NCI-H748 (cell line): ENCODE measurements around the gene WDR48.
A peak's percentile ranks its signal among the peaks of the same experiment; 100 is the strongest.
"Not testable (repeated sequence)": the region's sequence is repeated elsewhere in the genome, so short reads cannot be mapped to it uniquely, and the experiment has no call there.

Source experiments
- DNase-seq: peaks from one replicate; lab custom pipeline; 2025; ENCODE audit not compliant: unreplicated experiment; lab: John Stamatoyannopoulos, UW

Gene WDR48

DNA sequence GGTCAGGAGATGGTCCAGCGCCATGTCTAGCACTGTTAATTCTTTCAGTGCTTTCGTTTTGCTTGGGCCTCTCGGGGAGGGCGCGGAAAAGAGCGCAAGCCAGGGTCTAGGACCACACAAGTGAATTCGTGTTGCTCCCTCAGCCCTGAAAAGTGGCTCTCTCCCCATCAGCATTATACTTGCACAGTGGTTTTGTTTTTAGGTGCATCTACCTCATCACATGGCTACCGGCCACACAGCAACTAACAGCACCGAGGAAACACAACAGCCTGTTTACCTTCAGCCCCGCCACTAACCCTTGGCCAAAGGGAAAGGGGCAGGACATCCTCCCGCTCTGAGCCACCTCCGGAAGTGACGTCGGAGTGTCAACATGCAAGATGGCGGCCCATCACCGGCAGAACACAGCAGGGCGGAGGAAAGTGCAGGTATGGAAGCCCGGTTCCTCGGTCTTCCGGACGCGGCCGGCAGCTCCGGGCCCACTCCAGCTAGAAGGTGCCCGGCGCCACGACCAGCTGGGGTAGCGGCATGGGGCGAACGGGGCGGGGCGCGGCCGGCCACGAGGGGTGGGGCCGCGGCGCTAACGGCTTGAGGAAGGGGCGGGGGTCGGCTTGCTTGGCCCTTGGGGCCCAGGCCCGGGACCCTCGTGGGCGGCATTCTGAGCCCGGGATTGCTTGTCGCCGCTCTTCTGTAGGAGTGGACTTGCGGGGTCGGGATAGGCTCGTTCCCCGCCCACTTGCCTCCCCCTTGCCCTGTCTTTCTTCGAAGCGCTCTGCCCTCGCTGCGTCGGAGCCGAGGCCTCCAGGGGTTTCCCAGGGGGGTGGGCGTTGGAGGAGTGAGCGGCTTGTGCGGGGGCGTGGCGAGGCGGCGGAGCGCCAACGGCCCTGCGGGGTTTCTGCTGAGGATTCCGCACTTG, at the start of gene WDR48, which contains the start of gene SCN11A:
Gene WDR48 (plus strand): TSS at position 368 of the 913 bp plus-strand sequence. CDS start 10 bp downstream, at position 378.
Gene SCN11A (minus strand): TSS at position 296 of the 913 bp plus-strand sequence. CDS start 101,582 bp downstream, outside the sequence.
- DNase-seq = peak; percentile 92

DNA sequence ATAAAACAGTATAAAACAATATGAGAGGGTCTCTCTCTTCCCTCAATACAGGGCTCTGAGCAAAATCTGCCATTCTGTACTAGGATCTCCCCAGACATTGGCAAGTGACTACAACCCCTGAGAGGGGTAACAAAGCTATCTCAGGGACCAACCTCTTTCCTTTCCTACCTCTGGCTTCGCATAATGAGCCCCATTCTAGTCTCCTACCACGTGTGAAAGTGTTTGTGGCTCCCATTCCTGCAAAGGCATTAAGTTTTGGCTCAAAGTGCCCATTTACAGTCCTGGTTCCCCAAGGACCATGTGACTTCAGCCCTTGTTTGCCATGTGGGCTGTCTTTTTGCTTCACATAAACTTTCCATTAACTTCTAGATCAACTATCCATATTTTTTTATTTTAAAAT, 46.5 kb upstream of the WDR48 start:
- no peak for DNase-seq

DNA sequence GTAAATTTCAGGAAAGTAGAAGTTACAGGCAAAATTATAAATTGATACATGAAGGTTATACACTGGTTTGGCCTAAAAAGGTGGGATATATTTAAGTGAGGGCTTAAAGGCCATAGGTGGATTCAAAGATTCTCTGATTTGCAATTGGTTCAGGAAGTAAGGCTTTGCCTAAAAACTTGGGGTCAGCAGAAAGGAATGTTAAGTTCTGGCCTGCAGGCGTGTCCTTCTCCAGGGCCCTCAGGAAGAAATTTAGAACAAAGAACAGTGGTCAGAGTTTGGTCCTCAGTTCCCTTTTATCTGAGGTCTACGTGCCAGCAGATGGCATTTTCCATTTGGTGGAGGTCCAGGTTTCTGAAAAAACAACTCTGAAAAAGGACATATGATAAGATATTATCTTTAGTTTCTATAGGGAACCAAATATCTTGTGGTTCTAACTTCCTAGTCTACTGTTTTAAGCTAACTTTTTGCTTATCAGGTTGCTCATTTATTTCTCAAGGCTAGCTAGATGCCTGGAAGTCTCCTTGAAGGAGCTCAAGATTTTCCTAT, 40.6 kb upstream of the WDR48 start:
- DNase-seq = no peak

GRCh38 chr3:39013289-39013688, 38.5 kb upstream of the WDR48 start:
- DNase-seq = no peak

DNA sequence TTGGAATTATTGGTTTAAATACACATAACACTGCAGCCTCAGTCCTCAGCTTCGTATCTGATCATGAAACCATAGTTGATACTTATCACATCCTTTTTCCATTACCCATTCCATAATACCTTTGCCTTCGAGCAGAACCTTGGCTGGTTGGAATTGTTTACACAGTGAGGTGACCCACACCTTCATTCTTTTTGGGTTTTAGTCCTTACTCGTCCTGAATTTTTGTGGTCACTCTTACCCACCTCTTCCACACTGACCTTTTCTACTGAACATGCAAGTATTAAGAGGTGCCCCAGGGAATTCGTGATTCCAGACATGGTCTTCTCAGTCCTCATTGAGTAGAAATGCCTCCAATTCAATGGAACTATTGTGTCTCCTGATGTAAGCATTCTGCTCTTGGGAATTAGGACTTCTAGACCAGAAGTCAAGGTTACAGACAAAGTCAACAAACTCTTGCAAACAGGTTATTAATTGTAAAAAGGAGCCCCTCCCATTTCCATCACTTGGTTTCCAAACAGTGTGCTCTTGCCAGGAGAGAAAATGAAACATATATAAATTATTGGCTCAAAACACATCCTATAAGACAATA, 37.8 kb upstream of the WDR48 start:
- DNase-seq = no peak

DNA sequence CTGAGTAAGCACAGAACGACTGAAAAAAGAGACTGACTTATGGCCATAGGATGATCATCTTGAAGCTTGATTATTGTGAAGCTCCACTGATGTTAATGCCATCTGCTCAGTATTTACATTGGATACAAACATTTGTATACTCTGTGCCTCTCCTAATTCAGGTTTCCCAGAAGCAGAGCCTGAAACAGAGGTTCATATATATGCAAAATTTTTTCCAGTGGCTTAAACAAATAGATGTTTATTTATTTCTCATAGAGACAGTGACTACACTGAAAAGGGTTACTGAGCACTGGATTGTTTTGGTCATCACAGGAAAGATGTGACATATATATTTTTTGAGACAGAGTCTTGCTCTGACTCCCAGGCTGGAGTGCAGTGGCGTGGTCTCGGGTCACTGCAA, 36.4 kb upstream of the WDR48 start:
- no peak for DNase-seq

DNA sequence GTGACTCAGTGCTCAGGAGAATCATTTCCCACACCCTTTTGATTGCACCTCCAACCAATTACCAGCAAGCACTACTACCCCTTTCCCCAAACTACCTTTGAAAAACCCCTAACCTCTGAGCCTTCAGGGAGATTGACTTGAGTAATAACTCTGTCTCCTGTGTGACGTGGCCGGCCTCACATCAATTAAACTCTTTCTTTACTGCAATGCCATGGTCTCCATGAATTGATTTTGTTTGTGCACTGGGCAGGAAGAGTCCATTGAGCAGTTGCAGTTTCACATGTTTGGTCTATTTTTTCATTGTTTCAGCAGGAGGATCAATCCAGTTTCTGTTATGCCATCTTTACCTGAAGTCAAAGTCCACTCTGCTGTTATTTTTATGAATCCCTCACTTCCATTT, 32.5 kb upstream of the WDR48 start:
- no peak for DNase-seq

GRCh38 chr3:39021029-39021428, 30.8 kb upstream of the WDR48 start:
- DNase-seq = no peak

- DNase-seq = no peak
Observed at GRCh38 chr3:39021465-39022285, 30.1 kb upstream of the WDR48 start.

DNA sequence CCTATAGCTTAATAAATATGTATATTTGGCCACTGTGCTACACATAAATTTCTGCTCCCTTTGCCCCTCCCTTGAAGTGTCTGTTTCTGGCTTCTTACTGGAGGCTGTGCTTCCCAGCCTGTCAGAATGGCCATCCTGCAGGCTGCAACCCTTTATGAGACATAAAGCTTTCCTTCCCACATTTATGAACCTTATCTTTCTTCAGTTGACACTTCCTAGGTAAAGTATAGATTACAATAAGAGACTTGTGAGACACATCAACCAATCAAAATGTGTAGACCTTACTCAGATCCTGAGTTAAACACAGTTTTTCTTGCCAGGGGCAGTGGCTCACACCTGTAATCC, 29.6 kb upstream of the WDR48 start:
- no peak for DNase-seq

- DNase-seq = no peak
Observed at GRCh38 chr3:39024497-39024896, 27.3 kb upstream of the WDR48 start.

GRCh38 chr3:39025222-39025970, 26.4 kb upstream of the WDR48 start:
- DNase-seq = no peak

GRCh38 chr3:39028546-39028945, 23.3 kb upstream of the WDR48 start:
- no peak for DNase-seq

DNA sequence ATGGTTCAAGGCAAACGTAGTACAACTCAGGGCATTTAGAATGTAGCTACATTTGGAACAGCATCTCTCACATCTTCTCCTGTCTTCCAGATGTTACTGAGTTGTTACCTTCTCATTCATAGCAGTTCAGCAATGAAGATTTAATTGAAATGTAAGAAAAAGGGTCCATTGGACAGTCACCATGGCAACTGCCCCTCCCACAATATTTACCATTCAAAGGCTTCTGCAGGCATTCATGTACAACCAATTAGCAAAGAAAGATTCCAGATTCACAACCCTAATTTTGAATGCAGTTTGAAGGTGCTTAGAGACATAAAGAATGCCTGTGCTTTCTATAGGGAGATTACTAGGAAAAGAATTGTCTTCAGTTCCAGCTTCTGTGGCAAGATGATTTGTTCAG, 22.3 kb upstream of the WDR48 start:
- DNase-seq = no peak

- DNase-seq = no peak
Observed at GRCh38 chr3:39038165-39038564, 13.7 kb upstream of the WDR48 start.

- no peak for DNase-seq
Observed at GRCh38 chr3:39050029-39050428, 1.8 kb upstream of the WDR48 start.

DNA sequence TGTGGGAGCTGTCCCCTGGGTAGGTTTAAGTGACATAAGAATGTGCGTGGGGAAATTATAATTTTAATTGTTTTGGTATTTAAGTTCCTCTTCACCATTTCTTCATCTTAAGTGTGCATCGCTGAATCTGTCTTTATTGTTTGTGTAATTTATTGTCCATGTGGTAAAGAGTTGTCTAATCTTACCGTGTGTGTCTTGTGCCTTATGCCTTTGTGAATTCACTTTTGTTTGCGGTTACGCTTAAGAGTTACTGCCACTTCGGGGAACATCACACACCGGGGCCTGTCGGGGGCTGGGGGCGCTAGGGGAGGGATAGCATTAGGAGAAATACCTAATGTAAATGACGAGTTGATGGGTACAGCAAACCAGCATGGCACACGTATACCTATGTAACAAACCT, 767 bp downstream of the WDR48 start:
- DNase-seq = peak; percentile 14

DNA sequence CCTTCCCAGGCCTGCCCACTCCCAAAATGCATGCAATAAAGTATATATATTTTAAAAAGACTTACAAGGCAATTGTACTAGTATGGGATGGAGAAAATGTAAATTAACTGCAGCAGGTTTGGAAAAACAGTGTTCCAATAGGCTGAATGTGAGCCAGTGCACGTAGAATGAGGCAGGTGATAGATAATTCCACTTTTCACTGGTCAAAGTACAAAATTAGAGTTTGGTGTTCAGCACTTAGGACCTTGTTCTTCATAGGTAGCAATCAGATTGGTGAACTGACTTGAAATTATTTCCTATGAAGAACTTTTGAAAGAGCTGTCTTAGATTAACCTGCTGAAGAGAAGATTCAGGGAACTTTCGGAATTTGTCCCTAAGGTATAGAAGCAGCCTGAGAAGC, 1.9 kb downstream of the WDR48 start:
- no peak for DNase-seq

GRCh38 chr3:39056151-39056550, 4.3 kb downstream of the WDR48 start:
- no peak for DNase-seq

- not testable (repeated sequence) for DNase-seq
Observed at GRCh38 chr3:39061228-39061627, 9.4 kb downstream of the WDR48 start.

- DNase-seq = no peak
Observed at GRCh38 chr3:39062180-39062579, 10.4 kb downstream of the WDR48 start.
